Measurements from ENCODE around the gene YARS1. TPM values are rescaled to one million over a fixed set of nuclear protein-coding genes. Genes with fewer than 3 reads are reported as not detected.

Gene YARS1
- total RNA-seq, 1 donor from 2014 or later = 73.3 TPM

DNA sequence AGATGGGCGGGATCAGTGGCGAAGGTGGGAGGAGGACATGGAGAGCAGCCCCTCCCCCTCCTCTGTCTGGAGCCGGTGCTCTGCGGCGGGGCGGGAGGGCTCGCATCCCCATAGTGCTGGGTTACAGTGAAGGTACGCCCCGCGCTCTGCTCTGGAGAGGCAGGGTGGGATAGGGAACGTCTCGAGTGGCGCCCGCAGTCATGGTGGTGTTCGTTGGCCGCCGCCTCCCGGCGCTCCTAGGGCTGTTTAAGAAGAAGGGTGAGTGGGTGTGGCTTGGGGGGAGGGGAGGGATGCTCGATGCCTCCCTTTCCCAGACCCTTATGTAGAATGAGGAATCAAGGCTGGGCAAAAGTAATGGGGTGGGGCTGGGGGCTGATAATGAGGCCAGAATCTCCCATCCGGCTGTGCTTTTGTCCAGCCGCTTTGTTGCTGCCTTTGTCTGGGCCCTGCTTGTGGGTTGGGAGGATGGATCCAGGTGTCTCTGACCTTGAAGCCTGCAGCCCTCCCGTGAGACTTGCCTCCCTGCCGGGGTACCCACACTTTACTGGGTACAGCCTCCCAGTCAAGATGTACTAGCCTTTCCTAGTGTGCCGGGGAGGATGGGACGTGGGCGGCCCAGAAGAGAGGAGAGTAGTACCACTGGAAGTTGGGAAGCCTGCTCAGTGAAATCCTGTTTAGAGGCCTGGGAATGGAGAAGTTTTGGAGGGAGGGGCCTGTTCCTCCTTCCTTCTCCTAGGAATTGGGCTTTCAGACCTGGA is 51.4 kb downstream of the YARS1 start:
- no peak for DNase-seq (ENCODE audit: low read depth in 2 of 2)

DNA sequence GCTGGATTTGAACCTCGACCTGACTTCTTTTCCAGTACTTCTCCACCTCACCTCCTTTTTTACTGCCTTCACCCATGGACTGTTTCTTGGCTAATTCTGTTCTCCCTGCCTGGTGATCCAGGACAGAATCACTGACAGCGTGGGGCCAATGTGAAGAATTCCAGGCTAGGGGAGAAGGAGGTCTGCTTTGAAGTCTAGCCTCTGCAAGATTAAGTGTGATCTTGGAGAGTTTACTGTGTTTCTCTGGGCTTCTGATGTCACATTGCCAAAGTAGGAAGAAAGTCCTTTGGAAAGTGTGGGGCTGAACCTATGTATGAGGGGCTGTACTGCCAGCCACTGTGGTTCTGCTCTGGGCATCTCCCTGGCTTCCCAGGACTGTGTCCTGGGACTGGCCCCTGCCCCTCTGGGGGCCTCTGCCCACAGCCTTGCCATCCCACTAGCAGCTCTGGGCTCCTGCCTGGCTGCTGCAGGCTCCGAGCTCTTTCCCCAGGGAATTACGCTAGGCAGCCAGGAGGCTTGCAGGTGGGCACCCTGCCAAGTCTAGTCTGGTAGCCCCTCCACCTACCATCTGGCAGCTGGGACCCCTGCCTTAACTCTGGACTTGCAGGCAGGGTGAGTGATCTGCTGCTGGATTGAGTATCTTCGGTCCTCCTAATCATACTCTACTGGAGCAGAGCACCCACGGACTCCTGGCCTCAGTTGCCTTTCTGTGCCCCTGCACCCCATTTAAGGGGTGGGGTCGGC is 52.2 kb downstream of the YARS1 start:
- no peak for DNase-seq (ENCODE audit: low read depth in 2 of 2)

DNA sequence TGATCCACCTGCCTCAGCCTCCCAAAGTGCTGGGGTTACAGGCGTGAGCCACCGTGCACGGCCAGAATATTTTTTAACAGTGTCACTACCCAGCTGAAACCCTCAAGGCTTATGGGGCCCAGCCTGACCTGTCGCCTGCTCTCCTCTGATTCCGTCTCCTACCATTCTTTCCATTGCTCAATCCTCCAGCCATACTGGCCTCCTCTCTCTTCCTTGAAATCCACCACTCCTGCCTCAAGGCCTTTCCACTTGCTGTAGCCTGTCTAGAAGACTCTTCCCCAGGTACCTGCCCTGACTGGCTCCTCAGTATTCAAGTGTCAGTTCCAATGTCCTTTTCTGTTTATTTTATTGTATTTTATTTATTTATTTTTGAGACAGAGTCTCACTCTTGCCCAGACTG is 53.9 kb downstream of the YARS1 start:
- no peak for DNase-seq (ENCODE audit: low read depth in 2 of 2)

DNA sequence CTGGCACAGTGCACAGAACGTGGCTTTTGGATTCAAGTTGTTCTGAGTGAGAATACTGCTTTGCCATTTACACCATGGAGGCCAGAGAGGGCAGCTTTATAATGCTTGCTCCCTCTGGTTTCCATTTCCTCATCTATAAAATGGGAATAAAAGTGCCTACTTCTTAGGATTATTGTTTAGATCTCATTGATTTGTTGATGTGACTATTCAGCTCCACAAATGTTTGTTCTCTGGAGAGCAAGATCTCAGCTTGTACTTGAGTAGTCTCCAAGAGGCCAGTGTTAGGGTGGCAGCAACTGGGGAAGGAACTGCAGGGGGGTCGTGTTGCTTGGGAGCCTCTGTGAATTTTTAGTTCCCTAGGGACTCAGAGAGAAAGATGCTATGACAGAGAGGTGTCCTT is 55.2 kb downstream of the YARS1 start:
- DNase-seq (ENCODE audit: low read depth in 2 of 2) = no peak

DNA sequence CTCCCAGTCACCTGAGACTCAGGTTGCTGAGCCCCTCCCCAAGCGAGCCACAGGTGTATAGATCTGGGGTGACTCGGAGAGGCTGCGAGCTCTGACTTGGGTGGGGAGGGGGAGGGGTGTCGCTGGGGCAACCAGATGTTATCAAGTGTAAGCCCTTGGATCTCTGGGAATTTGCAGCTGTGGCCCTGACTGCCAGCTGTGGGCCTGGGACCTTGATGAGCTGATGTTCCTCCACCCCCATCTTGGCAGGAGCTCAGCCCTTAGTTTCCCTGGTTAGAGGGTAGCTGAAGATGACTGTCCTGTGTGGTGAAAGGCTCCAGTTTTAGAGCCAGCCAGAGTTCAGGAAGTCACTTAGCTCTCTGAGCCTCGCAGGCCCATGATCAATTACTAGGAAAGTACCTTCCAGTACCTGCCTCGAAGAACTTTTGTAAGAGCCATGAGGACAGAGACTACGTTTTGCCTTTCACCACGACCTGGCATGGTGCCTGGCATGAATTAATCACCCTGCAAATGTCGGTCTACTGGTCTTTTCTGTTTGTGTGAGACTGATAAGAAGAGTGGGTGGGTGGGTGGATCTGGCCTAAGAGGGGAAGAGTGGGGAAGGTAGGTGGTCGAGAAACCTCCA is 55.8 kb downstream of the YARS1 start:
- DNase-seq (ENCODE audit: low read depth in 2 of 2) = peak; percentile 56 to 67

DNA sequence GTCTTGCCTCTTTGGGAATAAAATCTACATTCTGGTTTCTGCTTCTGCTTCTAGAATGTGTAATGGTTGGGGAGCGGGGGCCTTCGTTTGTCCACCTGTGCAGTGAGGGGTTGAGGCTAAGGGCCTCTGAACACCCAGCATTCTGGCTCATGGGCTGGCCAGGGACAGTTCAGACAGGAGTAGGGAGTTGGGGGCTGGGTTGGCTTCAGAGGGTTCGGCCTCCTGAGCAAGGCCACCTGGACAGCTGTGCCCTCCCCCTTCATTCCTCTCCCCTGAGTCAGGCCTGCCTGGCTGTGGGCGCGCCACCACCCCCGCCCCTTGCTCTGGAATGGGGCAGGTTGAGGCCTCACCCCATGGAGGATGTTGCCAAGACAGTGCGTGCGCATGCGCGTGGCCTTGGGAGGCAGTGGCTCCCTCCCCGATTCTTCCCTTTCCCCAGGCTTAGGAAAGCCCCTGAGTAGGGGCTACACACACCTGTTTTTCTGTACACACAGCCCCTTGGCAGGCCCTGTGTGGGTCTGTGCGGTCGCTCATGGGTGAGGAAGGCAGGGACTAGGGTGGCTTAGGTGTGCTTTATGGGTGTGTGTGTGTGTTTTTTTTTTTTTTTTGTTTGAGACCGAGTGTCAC is 57.0 kb downstream of the YARS1 start:
- no peak for DNase-seq (ENCODE audit: low read depth in 2 of 2)

DNA sequence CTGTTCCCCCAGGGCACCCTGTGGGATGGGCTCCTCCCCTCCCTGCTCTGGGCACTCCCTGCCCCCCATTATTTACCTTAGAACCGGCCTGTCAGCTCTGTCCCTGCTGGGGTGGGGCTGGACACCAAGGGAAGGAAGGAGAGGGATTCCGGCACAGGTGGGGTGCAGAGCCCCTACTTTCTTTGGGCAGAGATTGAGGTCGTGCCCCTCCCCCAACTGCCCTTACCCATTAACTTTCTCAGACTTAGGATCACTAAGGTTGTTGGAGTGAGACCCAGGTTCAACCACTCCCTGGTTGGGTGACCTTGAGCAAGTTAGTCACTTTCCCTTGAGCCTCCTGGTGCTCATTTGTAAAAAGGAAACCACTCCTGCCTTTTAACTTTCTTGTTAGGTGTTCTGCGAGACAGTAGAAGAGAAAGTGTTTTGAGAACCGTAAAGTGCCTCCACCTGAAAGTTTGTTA is 57.6 kb downstream of the YARS1 start:
- no peak for DNase-seq (ENCODE audit: low read depth in 2 of 2)

DNA sequence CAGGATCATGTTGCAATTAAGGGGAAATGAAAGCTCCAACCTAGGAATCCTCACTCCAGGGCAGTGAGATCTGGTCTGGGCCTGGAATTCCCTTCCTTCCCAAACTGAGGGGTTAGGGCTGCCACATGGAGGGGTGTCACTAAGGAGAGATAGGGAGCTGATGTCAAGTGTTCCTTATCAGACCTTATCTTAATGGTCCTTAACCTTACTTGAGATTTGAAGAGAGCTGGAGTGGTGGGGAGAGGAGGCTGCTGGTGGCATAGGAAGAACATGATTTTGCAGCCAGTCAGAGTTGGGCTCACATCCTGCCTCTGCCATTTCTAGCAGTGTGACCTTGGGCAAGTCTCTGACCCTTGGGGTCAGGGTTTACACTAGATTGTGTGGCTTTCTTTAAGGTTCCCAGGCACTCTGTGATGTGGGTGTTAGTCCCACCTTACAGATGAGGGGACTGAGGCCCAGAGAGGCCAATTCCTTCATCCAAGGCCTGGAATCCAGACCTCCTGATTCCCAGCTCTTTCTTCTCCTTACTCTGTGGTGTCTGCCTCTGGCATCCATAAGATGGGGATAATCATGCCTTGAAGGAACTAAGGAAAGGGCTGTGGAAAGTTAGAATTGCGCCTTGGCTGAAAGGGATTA is 58.2 kb downstream of the YARS1 start:
- no peak for DNase-seq (ENCODE audit: low read depth in 2 of 2)

DNA sequence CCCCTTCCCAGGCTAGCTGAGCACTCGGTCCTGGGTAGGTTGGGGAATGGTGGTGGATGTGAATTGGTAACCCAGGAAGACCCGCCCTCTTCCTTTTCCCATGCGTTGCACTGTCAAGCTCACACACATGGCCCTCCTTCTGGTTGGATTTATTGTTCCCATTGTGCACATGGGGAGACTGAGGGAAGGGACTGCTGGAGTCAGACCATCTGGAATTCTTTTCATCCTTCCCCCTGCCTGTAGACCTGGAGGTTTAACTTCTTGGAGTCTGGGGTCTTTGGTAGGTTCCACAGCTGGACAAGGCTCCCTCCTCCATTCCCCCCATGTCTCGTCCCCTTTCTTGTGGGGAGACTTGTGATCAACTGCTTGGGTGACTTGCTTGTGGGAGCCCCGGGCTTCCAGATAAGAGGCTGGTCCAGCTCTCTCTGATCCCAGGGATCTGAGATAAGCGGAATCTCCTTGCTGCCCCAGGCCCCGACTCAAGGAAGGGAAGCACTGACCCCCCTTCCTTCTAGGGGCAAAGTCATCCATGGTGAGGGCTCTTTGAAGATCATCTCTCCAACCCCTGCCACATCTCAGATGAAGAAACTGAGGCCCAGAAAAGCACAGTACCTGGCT is 58.9 kb downstream of the YARS1 start:
- no peak for DNase-seq (ENCODE audit: low read depth in 2 of 2)

DNA sequence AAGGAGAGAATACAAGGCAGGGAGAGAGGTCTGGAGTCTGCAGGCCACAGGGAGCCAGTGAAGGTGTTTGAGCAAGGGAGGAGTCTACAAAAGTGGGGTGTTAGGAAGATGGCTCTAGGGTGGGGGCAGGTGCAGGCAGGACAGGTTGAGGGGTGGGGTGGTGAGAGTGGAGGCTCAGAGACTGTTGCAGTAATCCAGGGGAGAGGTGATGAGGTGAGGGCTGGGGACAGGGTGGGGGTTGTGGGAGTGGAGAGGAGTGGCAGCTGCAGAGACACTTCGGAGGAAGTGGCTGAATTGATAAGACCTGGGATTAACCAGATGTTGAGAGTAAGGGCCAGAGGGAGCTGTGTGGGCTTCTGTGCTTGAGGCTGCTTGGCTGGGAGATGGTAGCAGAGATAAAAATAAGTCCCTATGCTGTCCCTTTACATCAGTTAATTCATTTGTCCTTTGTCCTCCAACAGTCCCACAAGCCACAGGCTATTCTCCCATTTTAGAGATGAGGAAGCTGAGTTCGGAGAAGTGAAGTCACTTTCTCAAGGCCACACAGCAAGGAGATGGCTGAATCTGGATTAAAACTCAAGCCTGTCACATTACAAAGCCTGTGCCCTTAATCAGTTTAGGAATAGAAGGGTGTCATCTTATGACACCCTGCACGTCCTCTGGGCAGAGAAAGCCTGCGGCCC is 59.8 kb downstream of the YARS1 start:
- DNase-seq (ENCODE audit: low read depth in 2 of 2) = no peak

DNA sequence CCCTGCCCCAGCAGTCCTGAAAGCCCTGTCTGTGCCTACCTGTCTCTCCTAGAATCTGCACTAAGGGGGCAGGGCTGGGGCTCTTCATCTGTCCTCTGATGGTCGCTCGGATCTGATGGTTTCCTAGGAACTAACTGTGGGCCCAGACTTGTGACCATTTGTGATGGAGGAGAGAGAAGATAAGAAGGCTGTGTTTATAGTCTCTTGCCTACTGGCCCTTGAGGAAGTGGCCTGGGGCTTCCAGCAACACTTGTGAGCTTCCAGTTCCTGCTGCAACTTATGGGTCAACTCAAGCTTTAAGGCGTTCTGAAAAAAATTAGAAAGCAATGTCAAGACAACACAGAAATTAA is 61.4 kb downstream of the YARS1 start:
- DNase-seq (ENCODE audit: low read depth in 2 of 2) = no peak

DNA sequence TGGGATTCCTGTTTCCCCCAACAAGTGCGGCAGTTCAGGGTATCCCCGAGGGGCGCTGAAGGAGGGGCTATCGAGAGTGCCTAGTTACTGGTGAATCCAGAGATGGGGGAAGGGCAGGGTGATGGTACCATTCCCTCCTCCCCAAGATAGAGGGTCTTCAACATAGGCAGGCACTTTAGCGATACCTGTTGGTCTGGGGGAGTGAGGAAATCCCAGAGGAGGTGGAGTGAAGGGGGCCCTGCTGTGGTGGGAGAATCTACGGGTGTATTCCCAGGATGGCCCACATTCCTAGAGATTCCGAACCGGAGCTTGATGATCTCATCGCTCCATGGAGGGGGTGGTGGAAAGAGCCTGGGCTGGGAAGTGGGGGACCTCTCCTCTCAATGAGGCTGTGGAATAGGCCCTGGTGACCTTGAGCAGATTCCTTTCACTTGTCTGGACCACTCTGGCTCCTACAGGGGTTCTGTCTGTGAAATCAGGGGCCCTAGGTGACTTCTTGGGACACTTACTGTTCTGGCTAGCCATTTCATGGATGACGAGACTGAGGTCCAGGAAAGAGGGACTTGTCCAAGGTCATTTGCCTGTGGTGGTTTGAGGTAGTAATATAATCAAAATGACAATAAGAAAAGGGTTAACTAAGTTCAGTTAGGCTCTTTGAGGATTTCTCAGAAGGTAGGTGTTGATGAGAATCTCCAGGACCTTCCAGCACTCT is 61.9 kb downstream of the YARS1 start:
- DNase-seq (ENCODE audit: low read depth in 2 of 2) = no peak

DNA sequence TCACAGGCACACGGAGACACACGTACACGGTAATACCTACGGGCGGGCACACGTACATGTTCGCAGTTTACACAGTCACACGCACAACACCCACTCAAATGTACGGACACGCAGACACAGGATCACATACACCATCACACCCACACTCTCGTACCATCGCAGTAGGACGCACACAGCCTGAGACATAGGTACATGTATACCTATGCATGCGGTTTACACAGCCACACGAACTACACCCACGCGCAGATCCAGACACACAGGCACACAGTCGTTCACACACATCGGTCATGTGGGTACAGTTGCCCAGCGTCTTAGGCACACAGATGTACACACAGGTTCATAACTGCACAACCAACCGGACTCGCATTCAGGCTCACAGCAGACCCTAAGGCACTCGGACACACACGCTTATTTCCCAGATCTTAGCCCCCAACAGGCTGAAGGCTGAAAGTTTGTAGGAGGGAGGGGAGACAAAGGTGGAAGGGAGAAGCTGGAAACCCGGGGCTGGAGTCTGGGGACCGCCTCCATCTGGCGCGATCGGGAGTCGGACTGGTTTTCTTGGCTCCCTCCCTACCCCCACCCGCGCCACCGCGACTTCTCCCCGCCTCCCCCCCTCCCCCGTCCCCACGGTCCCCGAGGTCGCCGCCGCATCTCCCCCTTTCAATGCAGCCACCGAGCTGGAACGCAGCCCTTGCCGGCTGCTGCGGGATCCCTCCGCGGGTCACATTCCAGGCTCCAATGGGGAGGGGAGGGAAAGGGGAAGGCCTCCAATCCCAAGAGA is 62.7 kb downstream of the YARS1 start:
- DNase-seq (ENCODE audit: low read depth in 2 of 2) = peak in 1 of 2 donors; percentile 24

DNA sequence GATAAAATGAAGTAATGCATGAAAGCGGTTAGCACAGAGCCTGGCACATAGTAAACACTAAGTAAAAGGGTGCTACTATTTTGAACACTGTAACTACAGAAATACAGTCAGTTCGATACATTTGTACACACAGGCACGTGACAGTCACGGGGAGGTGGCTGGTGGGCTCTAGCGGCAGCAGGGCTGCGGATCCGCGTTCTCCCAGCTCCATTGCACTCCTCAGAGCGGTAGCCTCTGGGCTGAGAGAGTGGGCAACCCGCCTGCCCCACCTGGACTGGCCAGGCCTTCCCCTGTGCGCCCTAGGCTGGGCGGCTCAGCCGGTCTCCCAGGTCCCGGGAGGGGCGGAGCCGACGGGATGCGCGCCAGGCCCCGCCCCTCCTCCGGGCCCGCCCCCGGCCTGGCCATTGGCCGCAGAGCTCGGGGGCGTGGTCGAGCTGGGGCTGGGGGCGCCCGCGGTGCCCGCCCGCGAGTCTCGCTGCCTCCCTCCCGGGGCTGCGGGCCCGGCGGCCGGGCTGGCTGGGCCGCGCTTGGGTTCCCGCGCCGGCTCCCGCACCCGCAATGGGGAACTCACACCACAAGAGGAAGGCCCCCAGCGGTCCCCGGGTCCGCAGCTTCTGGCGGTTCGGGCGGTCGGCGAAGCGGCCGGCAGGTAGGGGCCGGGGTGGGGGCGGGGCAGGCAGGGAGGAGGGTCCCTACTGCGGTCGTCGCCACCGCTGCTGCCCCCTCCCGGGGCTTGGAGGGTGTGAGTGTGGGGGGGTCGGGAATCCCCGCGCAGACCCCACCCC is 63.4 kb downstream of the YARS1 start:
- peak in 1 of 2 donors; percentile 75 for DNase-seq (ENCODE audit: low read depth in 2 of 2)

DNA sequence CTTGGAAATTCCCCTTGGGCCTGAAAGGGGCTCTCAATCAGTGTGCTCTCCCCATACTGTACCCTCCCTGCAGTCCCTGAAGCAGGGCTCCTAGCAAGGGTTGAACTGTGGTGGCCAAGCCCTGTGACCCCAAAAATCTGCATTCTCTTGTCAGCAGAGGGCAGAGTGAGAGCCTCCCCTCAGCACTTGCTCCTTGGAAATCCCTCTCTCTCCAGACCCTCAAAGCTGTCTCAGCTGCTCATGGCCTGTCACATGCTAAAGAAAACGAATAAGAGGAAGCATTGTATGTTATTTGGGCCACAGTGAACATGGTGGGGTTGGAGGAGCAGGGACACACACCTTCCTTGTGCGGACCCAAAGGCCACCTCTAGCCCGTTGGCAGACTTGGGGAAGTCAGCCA is 67.4 kb downstream of the YARS1 start:
- DNase-seq (ENCODE audit: low read depth in 2 of 2) = no peak

DNA sequence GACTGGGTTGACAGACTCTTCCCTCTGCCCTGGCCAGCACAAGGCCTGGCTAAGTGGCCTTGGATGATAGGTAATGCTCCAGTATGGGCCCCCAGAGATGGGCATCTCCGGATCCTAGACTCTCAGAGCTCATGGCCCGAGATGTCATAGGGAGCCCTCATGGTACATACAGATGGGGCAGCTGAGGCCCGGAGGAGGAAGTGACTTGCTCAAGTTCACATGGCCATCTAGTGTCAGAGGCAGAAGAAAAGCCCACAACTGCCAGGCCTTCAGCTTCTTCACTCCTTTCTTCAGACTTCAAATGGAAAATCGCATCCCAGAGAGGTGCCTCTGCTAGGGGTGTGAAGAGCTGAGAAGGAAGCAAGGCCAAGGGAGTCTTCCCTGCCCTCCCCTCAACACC is 67.8 kb downstream of the YARS1 start:
- DNase-seq (ENCODE audit: low read depth in 2 of 2) = no peak

DNA sequence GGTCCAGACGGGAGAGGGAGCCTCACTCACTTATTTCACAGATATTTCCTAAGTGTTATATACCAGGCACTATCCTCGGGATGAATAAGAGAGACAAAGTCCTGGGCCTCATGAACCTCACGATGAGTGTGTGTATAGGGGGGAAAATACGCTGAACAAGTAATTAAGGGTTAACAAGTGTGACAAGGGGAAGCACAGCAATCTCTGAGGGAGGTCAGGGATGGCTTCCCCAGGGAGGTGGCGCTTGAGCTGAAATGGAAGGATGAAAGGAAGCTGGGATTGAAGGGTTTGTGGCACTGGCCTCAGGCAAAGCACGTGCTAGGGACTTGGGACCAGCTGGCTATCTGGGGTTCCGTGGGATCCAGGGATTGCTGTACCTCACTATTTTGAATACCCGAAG is 68.2 kb downstream of the YARS1 start:
- no peak for DNase-seq (ENCODE audit: low read depth in 2 of 2)

DNA sequence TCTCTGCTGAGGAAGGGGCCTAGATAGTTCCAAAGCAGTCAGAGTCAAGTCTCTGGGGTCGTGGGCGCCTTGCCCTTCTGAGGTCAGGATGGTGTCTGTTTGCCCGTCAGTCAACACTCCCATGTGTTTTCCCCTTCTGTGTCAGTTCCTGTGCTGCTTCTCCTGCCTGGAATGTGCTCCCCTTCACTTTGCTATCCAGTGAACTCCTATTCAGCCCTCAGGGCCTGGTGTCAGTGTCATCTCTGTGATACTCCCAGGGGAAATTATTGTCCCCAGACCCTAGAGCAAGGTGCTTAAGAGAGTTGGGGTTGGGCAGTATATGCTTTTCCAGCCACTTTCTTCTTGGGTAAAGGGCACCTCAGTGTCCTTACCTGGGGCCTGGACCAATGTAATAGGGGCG is 68.8 kb downstream of the YARS1 start:
- DNase-seq (ENCODE audit: low read depth in 2 of 2) = no peak

Measured in dermis microvascular lymphatic vessel endothelial cell (primary cell).